ENCODE results near the gene PRKCH.

DNA sequence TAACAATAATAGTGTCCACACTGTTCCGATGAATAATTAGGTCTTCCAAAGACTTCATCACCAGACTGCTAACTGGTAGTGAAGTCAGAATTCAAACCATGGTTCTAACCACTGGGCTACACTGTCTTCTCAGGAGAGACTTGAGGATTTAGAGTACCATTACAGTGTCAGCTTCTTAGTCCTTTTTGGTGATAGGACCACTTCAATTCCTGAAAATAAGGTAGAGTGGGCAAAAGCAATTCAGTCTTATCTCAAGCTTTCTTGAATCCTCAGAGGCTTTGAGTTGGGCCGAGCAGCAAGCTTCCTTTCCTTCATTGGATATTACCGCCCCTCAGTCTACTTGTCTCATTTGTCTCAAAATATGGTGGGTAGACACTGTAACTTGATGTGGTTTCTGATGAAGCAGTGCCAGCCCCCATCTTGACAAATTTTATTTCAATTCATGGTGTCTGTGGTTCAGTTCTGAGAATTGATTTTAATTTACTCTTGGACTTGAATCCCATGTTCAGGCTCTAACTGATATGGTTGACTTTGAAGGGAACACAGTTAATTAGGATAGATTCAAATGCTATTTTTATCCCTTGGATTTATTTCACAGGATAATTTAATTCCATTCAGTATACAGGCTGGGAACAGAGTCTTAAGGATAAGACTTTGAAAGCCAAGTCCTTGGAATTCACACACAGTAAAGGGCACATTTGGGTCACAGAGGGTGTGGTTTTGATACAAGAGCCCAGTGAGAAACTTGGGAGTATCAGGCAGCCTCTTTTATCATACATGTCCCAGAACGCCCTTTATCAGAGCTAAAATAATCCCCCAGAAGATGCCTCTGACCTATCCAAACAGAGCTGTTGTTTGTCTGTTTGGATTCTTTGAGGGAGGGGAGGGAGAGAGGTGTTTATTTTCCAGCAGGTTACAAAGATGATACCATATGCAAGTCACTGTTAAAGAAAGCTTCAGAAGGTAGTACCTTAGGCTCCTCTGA is 167.3 kb downstream of the PRKCH start:
- TF ChIP-seq, protein P1, sequence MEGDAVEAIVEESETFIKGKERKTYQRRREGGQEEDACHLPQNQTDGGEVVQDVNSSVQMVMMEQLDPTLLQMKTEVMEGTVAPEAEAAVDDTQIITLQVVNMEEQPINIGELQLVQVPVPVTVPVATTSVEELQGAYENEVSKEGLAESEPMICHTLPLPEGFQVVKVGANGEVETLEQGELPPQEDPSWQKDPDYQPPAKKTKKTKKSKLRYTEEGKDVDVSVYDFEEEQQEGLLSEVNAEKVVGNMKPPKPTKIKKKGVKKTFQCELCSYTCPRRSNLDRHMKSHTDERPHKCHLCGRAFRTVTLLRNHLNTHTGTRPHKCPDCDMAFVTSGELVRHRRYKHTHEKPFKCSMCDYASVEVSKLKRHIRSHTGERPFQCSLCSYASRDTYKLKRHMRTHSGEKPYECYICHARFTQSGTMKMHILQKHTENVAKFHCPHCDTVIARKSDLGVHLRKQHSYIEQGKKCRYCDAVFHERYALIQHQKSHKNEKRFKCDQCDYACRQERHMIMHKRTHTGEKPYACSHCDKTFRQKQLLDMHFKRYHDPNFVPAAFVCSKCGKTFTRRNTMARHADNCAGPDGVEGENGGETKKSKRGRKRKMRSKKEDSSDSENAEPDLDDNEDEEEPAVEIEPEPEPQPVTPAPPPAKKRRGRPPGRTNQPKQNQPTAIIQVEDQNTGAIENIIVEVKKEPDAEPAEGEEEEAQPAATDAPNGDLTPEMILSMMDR (IDR thresholded peaks at IDR 0.05): no peak
- no peak for TF ChIP-seq SIN3A (IDR thresholded peaks at IDR 0.05; ENCODE audit: borderline replicate concordance, insufficient read depth, low read depth, low read length)
- TF ChIP-seq POLR2AphosphoS5 (IDR thresholded peaks at IDR 0.05; ENCODE audit: low read depth, low read length): no peak
- no peak for TF ChIP-seq TCF7L2 (IDR thresholded peaks at IDR 0.05; ENCODE audit: low read depth, low read length)

Data from Panc1 (cell line).